Measurements from ENCODE around the gene ZMAT5. TPM values are rescaled to one million over a fixed set of nuclear protein-coding genes. Genes with fewer than 3 reads are reported as not detected.
A peak's percentile ranks its signal among the peaks of the same experiment; 100 is the strongest.

ZMAT5 gene
- total and polyA plus RNA-seq, 2 donors from 2014 or later = 21.3 to 47.7 TPM

GRCh38 chr22:29693161-29693560 is 73.6 kb downstream of the ZMAT5 start:
- intact Hi-C loops (cut with DNase I) = no loop called here
- Histone ChIP-seq H3K4me3 (ENCODE audit: low read length in 3 of 3) (no peak overlapping the region), H3K27me3 (ENCODE audit: control insufficient read depth, insufficient read depth, low read length) (no peaks in the 10 kb centered on the region), H3K9me3 (ENCODE audit: control insufficient read depth in 2 of 3, insufficient read depth in 1 of 3, low read length in 3 of 3) (no peaks in the 10 kb centered on the region), H3K4me1 (ENCODE audit: control insufficient read depth in 2 of 3, insufficient read depth in 2 of 3, low read depth in 1 of 3, low read length in 3 of 3) (no peaks in the 10 kb centered on the region), H3K36me3 (ENCODE audit: control insufficient read depth in 2 of 3, insufficient read depth in 3 of 3, low read length in 3 of 3) (peaks cover 0 to 10% (median 4%) of the 10 kb centered on the region in 3 donors), H3K27ac (ENCODE audit: low read depth in 2 of 2, low read length in 2 of 2) (no peak overlapping the region), H3K9ac (ENCODE audit: low read length in 3 of 3) (no peak overlapping the region)
- TF ChIP-seq CTCF (IDR thresholded peaks at IDR 0.05; ENCODE audit: borderline replicate concordance, extremely low read depth, insufficient read depth) = no peak
- FAIRE-seq = no peak
- DNase-seq = no peak

GRCh38 chr22:29692327-29692640 is 74.5 kb downstream of the ZMAT5 start:
- intact Hi-C loops (cut with DNase I) = no loop called here
- no peak overlapping the region for H3K27ac ChIP-seq (ENCODE audit: low read depth in 2 of 2, low read length in 2 of 2)
- no peaks in the 10 kb centered on the region for H3K9me3 ChIP-seq (ENCODE audit: control insufficient read depth in 2 of 3, insufficient read depth in 1 of 3, low read length in 3 of 3)
- peaks cover 0 to 10% (median 4%) of the 10 kb centered on the region in 3 donors for H3K36me3 ChIP-seq (ENCODE audit: control insufficient read depth in 2 of 3, insufficient read depth in 3 of 3, low read length in 3 of 3)
- no peak for DNase-seq
- H3K4me1 ChIP-seq (ENCODE audit: control insufficient read depth in 2 of 3, insufficient read depth in 2 of 3, low read depth in 1 of 3, low read length in 3 of 3) = no peaks in the 10 kb centered on the region
- H3K4me3 ChIP-seq (ENCODE audit: low read length in 3 of 3) = no peak overlapping the region
- no peak overlapping the region for H3K9ac ChIP-seq (ENCODE audit: low read length in 3 of 3)
- no peak for TF ChIP-seq CTCF (IDR thresholded peaks at IDR 0.05; ENCODE audit: borderline replicate concordance, extremely low read depth, insufficient read depth)
- no peak for FAIRE-seq
- H3K27me3 ChIP-seq (ENCODE audit: control insufficient read depth, insufficient read depth, low read length) = no peaks in the 10 kb centered on the region

GRCh38 chr22:29691636-29692326 is 75.0 kb downstream of the ZMAT5 start:
- H3K27me3 ChIP-seq (ENCODE audit: control insufficient read depth, insufficient read depth, low read length) = no peaks in the 10 kb centered on the region
- no peak for TF ChIP-seq CTCF (IDR thresholded peaks at IDR 0.05; ENCODE audit: borderline replicate concordance, extremely low read depth, insufficient read depth)
- peaks cover 0 to 14% (median 4%) of the 10 kb centered on the region in 3 donors for H3K36me3 ChIP-seq (ENCODE audit: control insufficient read depth in 2 of 3, insufficient read depth in 3 of 3, low read length in 3 of 3)
- H3K4me3 ChIP-seq (ENCODE audit: low read length in 3 of 3) = no peak overlapping the region
- no peaks in the 10 kb centered on the region for H3K9me3 ChIP-seq (ENCODE audit: control insufficient read depth in 2 of 3, insufficient read depth in 1 of 3, low read length in 3 of 3)
- FAIRE-seq = no peak
- intact Hi-C loops (cut with DNase I) = no loop called here
- H3K4me1 ChIP-seq (ENCODE audit: control insufficient read depth in 2 of 3, insufficient read depth in 2 of 3, low read depth in 1 of 3, low read length in 3 of 3) = no peaks in the 10 kb centered on the region
- H3K9ac ChIP-seq (ENCODE audit: low read length in 3 of 3) = no peak overlapping the region
- no peak for DNase-seq
- no peak overlapping the region for H3K27ac ChIP-seq (ENCODE audit: low read depth in 2 of 2, low read length in 2 of 2)

- no peaks in the 10 kb centered on the region for H3K9me3 ChIP-seq (ENCODE audit: control insufficient read depth in 2 of 3, insufficient read depth in 1 of 3, low read length in 3 of 3)
- H3K4me1 ChIP-seq (ENCODE audit: control insufficient read depth in 2 of 3, insufficient read depth in 2 of 3, low read depth in 1 of 3, low read length in 3 of 3) = no peaks in the 10 kb centered on the region
- intact Hi-C loops (cut with DNase I) = no loop called here
- no peak for TF ChIP-seq CTCF (IDR thresholded peaks at IDR 0.05; ENCODE audit: borderline replicate concordance, extremely low read depth, insufficient read depth)
- no peak overlapping the region for H3K4me3 ChIP-seq (ENCODE audit: low read length in 3 of 3)
- FAIRE-seq = no peak
- peak in 1 of 5 donors; percentile 45 for DNase-seq
- H3K27ac ChIP-seq (ENCODE audit: low read depth in 2 of 2, low read length in 2 of 2) = no peak overlapping the region
- H3K36me3 ChIP-seq (ENCODE audit: control insufficient read depth in 2 of 3, insufficient read depth in 3 of 3, low read length in 3 of 3) = peaks cover 0 to 15% (median 4%) of the 10 kb centered on the region in 3 donors
- H3K27me3 ChIP-seq (ENCODE audit: control insufficient read depth, insufficient read depth, low read length) = no peaks in the 10 kb centered on the region
- H3K9ac ChIP-seq (ENCODE audit: low read length in 3 of 3) = no peak overlapping the region
Measured at GRCh38 chr22:29690476-29690875, 76.3 kb downstream of the ZMAT5 start.
